Loucy (cell line): ENCODE measurements around the gene RMI2.
"Not testable (repeated sequence)": the region's sequence is repeated elsewhere in the genome, so short reads cannot be mapped to it uniquely, and the experiment has no call there.

Experiments used
- H2AFZ ChIP-seq: fragments of 200-600 bp; sonication (generic); 2 replicates; pipeline ENCODE4 v1.6.0; 2016; ENCODE audit warnings: antibody characterized with exemption, mild to moderate bottlenecking, low read length, moderate library complexity
- H3F3A ChIP-seq: fragments of 200-600 bp; 2 replicates; pipeline ENCODE4 v1.6.0; 2016; ENCODE audit warnings: antibody characterized with exemption, low read depth, mild to moderate bottlenecking
- H3K27me3 ChIP-seq: fragments of 200-600 bp; sonication (generic); 2 replicates; pipeline ENCODE4 v1.6.1; 2014; ENCODE audit warnings: low read length, mild to moderate bottlenecking; ENCODE audit not compliant: insufficient read depth, poor library complexity, severe bottlenecking
- H3K36me3 ChIP-seq: fragments of 200-600 bp; sonication (generic); 2 replicates; pipeline ENCODE4 v1.6.1; 2016; ENCODE audit warnings: low read length; ENCODE audit not compliant: insufficient read depth
- H3K4me1 ChIP-seq: fragments of 200-600 bp; sonication (generic); 2 replicates; pipeline ENCODE4 v1.5.1; 2014; ENCODE audit warnings: low read length, mild to moderate bottlenecking; ENCODE audit not compliant: insufficient read depth, poor library complexity, severe bottlenecking
- H3K4me2 ChIP-seq: fragments of 200-600 bp; sonication (generic); 2 replicates; pipeline ENCODE4 v1.6.0; 2014; ENCODE audit warnings: antibody characterized with exemption, low read length, low read depth, mild to moderate bottlenecking; ENCODE audit not compliant: poor library complexity, severe bottlenecking
- H3K4me3 ChIP-seq: fragments of 200-600 bp; sonication (generic); 2 replicates; pipeline ENCODE4 v1.5.1; 2014; ENCODE audit warnings: low read length, mild to moderate bottlenecking, mixed read lengths; ENCODE audit not compliant: poor library complexity, severe bottlenecking
- H3K79me2 ChIP-seq: fragments of 200-600 bp; sonication (generic); 2 replicates; pipeline ENCODE4 v1.6.1; 2014; ENCODE audit warnings: low read length; ENCODE audit not compliant: insufficient read depth
- H3K9ac ChIP-seq: fragments of 200-600 bp; sonication (generic); 2 replicates; pipeline ENCODE4 v1.6.0; 2014; ENCODE audit warnings: mild to moderate bottlenecking, low read depth, low read length, moderate library complexity; ENCODE audit not compliant: poor library complexity, severe bottlenecking
- H3K9me2 ChIP-seq: fragments of 200-600 bp; sonication (generic); replicated peaks from 2 replicates; pipeline ENCODE4 v1.6.1; 2016; ENCODE audit warnings: low read depth, low read length, mixed read lengths
- H3K9me3 ChIP-seq: fragments of 200-600 bp; sonication (generic); 2 replicates; pipeline ENCODE4 v1.6.1; 2014; ENCODE audit warnings: mild to moderate bottlenecking, antibody characterized with exemption, low read length, low read depth; ENCODE audit not compliant: insufficient read depth
- H4K20me1 ChIP-seq: fragments of 200-600 bp; sonication (generic); 2 replicates; pipeline ENCODE4 v1.6.0; 2014; ENCODE audit warnings: antibody characterized with exemption, low read length, mild to moderate bottlenecking; ENCODE audit not compliant: insufficient read depth, poor library complexity, severe bottlenecking
- EZH2phosphoT487 ChIP-seq: fragments of 200-600 bp; IDR thresholded peaks from 2 replicates; pipeline ENCODE4 v1.6.1; 2018; ENCODE audit warnings: antibody characterized with exemption, mild to moderate bottlenecking, moderate library complexity, borderline replicate concordance
- TF ChIP-seq, protein P1 (sequence below): fragments of 200-600 bp; sonication (generic); conservative IDR thresholded peaks from 2 replicates; pipeline ENCODE4 v1.5.1; 2014; ENCODE audit warnings: mild to moderate bottlenecking, antibody characterized with exemption, low read length

The RMI2 gene

DNA sequence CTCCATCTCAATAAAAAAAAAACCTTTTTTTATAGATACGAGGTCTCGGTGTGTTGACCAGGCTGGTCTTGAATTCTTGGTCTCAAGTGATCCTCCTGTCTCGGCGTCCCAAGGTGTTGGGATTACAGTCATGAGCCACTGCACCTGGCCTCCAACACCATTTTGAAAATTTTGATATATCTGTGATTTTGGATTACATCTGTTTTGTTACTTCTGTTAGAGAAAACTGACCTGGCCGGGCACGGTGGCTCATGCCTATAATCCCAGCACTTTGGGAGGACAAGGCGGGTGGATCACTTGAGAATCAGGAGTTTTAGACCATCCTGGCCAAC, 18.6 kb downstream of the RMI2 start:
- no peak for TF ChIP-seq EZH2phosphoT487
- TF ChIP-seq, protein P1, sequence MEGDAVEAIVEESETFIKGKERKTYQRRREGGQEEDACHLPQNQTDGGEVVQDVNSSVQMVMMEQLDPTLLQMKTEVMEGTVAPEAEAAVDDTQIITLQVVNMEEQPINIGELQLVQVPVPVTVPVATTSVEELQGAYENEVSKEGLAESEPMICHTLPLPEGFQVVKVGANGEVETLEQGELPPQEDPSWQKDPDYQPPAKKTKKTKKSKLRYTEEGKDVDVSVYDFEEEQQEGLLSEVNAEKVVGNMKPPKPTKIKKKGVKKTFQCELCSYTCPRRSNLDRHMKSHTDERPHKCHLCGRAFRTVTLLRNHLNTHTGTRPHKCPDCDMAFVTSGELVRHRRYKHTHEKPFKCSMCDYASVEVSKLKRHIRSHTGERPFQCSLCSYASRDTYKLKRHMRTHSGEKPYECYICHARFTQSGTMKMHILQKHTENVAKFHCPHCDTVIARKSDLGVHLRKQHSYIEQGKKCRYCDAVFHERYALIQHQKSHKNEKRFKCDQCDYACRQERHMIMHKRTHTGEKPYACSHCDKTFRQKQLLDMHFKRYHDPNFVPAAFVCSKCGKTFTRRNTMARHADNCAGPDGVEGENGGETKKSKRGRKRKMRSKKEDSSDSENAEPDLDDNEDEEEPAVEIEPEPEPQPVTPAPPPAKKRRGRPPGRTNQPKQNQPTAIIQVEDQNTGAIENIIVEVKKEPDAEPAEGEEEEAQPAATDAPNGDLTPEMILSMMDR: no peak
- H3K9me3 ChIP-seq: no peaks in the 10 kb centered on the region
- no peaks in the 10 kb centered on the region for H3K9me2 ChIP-seq
- H3K79me2 ChIP-seq: no peaks in the 10 kb centered on the region
- peaks cover 24% of the 10 kb centered on the region for H3K4me1 ChIP-seq
- H3K4me3 ChIP-seq: no peak overlapping the region
- no peak overlapping the region for H3K4me2 ChIP-seq
- no peak overlapping the region for H2AFZ ChIP-seq
- H3K27me3 ChIP-seq: no peaks in the 10 kb centered on the region
- H3F3A ChIP-seq: no peaks in the 10 kb centered on the region
- no peaks in the 10 kb centered on the region for H3K36me3 ChIP-seq
- H3K9ac ChIP-seq: no peak overlapping the region
- peaks cover 3% of the 10 kb centered on the region for H4K20me1 ChIP-seq

DNA sequence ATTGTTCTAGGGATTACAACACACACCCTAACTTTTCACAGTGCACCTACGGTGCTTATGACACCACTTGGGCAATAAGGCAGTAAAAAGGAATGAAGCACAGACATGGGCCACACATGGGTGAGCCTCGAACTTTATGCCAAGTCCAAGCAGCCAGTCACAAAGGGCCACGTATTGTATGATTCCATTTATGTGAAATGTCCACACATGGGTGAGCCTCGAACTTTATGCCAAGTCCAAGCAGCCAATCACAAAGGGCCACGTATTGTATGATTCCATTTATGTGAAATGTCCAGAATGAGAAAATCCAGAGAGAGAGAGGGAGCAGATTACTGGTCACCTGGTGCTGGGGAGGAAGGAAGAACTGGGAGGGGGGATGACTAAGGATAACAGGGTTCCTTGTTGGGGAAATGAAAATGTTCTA, 22.2 kb downstream of the RMI2 start:
- no peak overlapping the region for H2AFZ ChIP-seq
- H3K36me3 ChIP-seq: no peaks in the 10 kb centered on the region
- no peaks in the 10 kb centered on the region for H4K20me1 ChIP-seq
- H3K4me1 ChIP-seq: peaks cover 7% of the 10 kb centered on the region
- TF ChIP-seq, protein P1: no peak
- TF ChIP-seq EZH2phosphoT487: no peak
- H3K4me2 ChIP-seq: no peak overlapping the region
- no peak overlapping the region for H3K9ac ChIP-seq
- H3K4me3 ChIP-seq: no peak overlapping the region
- no peaks in the 10 kb centered on the region for H3F3A ChIP-seq
- no peaks in the 10 kb centered on the region for H3K79me2 ChIP-seq
- H3K27me3 ChIP-seq: no peaks in the 10 kb centered on the region
- no peaks in the 10 kb centered on the region for H3K9me2 ChIP-seq
- H3K9me3 ChIP-seq: no peaks in the 10 kb centered on the region

DNA sequence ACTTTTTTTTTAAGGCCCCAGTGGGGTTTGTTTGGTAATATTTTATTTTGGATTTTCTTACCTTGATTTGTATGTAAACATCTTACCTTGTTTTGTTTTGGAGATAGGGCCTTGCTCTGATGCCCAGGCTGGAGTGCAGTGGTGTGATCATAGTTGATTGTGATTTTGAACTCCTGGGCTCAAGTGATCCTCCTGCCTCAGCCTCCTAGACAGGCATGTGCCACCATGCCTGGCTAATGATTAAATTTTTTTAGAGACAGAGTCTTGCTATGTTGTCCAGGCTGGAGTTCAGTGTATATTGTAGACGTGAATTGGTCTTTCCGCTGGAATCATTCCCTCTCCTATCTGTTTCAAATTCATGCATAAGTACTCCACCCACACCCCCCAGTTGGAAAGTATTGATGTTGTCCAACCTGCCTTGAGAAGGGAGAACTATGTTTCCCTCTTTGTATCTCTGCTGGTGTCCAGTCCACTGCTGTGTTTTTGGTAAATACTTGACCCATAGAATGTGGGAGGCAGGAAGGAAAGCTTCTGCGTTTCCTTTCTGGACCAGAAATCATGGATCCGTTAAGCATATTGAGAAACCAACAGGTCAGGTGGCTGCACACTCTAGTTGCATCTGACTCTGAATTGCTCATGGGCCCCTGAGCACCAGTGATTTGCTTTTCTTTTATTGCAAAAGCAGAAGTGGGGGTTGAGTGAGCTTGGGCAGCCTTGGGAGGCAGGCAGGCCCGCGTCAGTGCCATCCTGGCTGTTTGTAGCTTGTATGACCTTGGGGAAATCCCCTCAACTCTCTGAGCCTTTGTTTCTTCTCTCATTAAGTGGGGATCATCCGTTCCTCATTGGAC, 25.0 kb downstream of the RMI2 start:
- Histone ChIP-seq H4K20me1 (no peaks in the 10 kb centered on the region), H3K27me3 (no peaks in the 10 kb centered on the region), H3K79me2 (no peaks in the 10 kb centered on the region), H3K36me3 (no peaks in the 10 kb centered on the region), H3F3A (no peaks in the 10 kb centered on the region), H3K9ac (no peak overlapping the region), H2AFZ (no peak overlapping the region), H3K9me2 (no peaks in the 10 kb centered on the region), H3K4me2 (no peak overlapping the region), H3K9me3 (no peaks in the 10 kb centered on the region), H3K4me1 (no peaks in the 10 kb centered on the region), H3K4me3 (no peak overlapping the region)
- TF ChIP-seq EZH2phosphoT487: no peak
- TF ChIP-seq, protein P1: no peak

DNA sequence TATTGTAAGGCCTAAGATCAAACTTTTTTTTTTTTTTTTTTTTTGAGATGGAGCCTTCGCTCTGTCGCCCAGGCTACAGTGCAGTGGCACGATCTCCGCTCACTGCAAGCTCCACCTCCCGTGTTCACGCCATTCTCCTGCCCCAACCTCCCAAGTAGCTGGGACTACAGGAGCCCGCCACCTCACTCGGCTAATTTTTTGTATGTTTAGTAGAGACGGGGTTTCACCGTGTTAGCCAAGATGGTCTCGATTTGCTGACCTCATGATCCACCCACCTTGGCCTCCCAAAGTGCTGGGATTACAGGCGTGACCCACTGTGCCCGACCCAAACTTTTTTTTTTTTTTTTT, 25.6 kb downstream of the RMI2 start:
- not testable (repeated sequence) for H2AFZ ChIP-seq, H3K4me3 ChIP-seq, H3K4me2 ChIP-seq, H3F3A ChIP-seq, H3K9me3 ChIP-seq, H3K27me3 ChIP-seq, H3K36me3 ChIP-seq, H3K9me2 ChIP-seq, H3K79me2 ChIP-seq, H3K9ac ChIP-seq, H3K4me1 ChIP-seq, H4K20me1 ChIP-seq
